ENCODE measurements around the gene PCBP3.
A peak's percentile ranks its signal among the peaks of the same experiment; 100 is the strongest.

PCBP3 gene

GRCh38 chr21:45839274-45839673 is 195.7 kb downstream of the PCBP3 start:
- TF ChIP-seq CTCF (conservative IDR thresholded peaks at IDR 0.05; ENCODE audit: control insufficient read depth, insufficient read depth, low read depth, low read length), result no peak
- no peak overlapping the region for H3K4me3 ChIP-seq (ENCODE audit: control insufficient read depth, low read depth, low read length)
- DNase-seq (ENCODE audit: low read depth), result peak; percentile 24

GRCh38 chr21:45841033-45841432 is 197.5 kb downstream of the PCBP3 start:
- H3K4me3 ChIP-seq (ENCODE audit: control insufficient read depth, low read depth, low read length), result no peak overlapping the region
- TF ChIP-seq CTCF (conservative IDR thresholded peaks at IDR 0.05; ENCODE audit: control insufficient read depth, insufficient read depth, low read depth, low read length), result no peak
- DNase-seq (ENCODE audit: low read depth), result no peak

- no peak for TF ChIP-seq CTCF (conservative IDR thresholded peaks at IDR 0.05; ENCODE audit: control insufficient read depth, insufficient read depth, low read depth, low read length)
- DNase-seq (ENCODE audit: low read depth), result no peak
- no peak overlapping the region for H3K4me3 ChIP-seq (ENCODE audit: control insufficient read depth, low read depth, low read length)
Observed at GRCh38 chr21:45843426-45843825, 199.9 kb downstream of the PCBP3 start.

- DNase-seq (ENCODE audit: low read depth), result no peak
- H3K4me3 ChIP-seq (ENCODE audit: control insufficient read depth, low read depth, low read length), result no peak overlapping the region
- TF ChIP-seq CTCF (conservative IDR thresholded peaks at IDR 0.05; ENCODE audit: control insufficient read depth, insufficient read depth, low read depth, low read length), result no peak
Observed at GRCh38 chr21:45844181-45844580, 200.7 kb downstream of the PCBP3 start.

- H3K4me3 ChIP-seq (ENCODE audit: control insufficient read depth, low read depth, low read length), result no peak overlapping the region
- DNase-seq (ENCODE audit: low read depth), result no peak
- TF ChIP-seq CTCF (conservative IDR thresholded peaks at IDR 0.05; ENCODE audit: control insufficient read depth, insufficient read depth, low read depth, low read length), result no peak
Observed at GRCh38 chr21:45845063-45845769, 201.7 kb downstream of the PCBP3 start.

- no peak overlapping the region for H3K4me3 ChIP-seq (ENCODE audit: control insufficient read depth, low read depth, low read length)
- no peak for DNase-seq (ENCODE audit: low read depth)
- no peak for TF ChIP-seq CTCF (conservative IDR thresholded peaks at IDR 0.05; ENCODE audit: control insufficient read depth, insufficient read depth, low read depth, low read length)
Observed at GRCh38 chr21:45845770-45846090, 202.2 kb downstream of the PCBP3 start.
